Measurements from ENCODE around the gene HDAC7. TPM values are rescaled to one million over a fixed set of nuclear protein-coding genes. Genes with fewer than 3 reads are reported as not detected.

HDAC7 gene
- total RNA-seq, 1 donor from 2014 or later: 7.1 TPM

- Histone ChIP-seq H3K36me3 (ENCODE audit: control insufficient read depth, insufficient read depth, low read length) (peaks cover 5% of the 10 kb centered on the region), H3K4me3 (ENCODE audit: low read depth, low read length) (no peak overlapping the region)
- no peak for FAIRE-seq
Observed at GRCh38 chr12:47863985-47864384, 44.3 kb upstream of the HDAC7 start.

DNA sequence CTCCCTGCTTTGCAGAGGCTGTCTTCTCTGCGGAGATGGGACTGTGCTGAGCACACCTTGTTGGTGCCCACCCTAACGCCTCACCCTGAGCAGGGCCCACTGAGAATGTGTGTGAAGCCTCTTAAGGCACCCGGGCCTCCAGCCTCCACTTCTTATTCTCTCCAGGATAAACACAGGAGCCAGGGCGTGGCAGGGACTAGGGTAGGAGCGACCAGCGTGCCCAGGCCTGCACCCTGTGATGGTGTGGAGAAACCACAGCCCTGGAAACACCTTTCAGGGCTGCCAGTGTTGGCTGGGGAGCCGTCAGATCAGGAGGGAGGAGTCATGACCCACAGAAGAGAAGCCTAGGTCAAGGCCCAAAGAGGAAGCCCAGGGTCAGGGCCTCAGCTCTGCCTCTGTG lies 43.8 kb upstream of the HDAC7 start:
- no peaks in the 10 kb centered on the region for H3K27me3 ChIP-seq (ENCODE audit: control insufficient read depth, insufficient read depth, low read length)
- H3K4me3 ChIP-seq (ENCODE audit: low read depth, low read length): no peak overlapping the region
- FAIRE-seq (no peak), DNase-seq (ENCODE audit: low read depth) (peak; percentile 93)
- peaks cover 3% of the 10 kb centered on the region for H3K36me3 ChIP-seq (ENCODE audit: control insufficient read depth, insufficient read depth, low read length)
- TF ChIP-seq, protein P1, sequence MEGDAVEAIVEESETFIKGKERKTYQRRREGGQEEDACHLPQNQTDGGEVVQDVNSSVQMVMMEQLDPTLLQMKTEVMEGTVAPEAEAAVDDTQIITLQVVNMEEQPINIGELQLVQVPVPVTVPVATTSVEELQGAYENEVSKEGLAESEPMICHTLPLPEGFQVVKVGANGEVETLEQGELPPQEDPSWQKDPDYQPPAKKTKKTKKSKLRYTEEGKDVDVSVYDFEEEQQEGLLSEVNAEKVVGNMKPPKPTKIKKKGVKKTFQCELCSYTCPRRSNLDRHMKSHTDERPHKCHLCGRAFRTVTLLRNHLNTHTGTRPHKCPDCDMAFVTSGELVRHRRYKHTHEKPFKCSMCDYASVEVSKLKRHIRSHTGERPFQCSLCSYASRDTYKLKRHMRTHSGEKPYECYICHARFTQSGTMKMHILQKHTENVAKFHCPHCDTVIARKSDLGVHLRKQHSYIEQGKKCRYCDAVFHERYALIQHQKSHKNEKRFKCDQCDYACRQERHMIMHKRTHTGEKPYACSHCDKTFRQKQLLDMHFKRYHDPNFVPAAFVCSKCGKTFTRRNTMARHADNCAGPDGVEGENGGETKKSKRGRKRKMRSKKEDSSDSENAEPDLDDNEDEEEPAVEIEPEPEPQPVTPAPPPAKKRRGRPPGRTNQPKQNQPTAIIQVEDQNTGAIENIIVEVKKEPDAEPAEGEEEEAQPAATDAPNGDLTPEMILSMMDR (IDR thresholded peaks at IDR 0.05; ENCODE audit: insufficient read depth, low read length, severe bottlenecking): no peak

More at GRCh38 chr12:47863985-47864384, 44.3 kb upstream of the HDAC7 start:
- TF ChIP-seq, protein P1 (IDR thresholded peaks at IDR 0.05; ENCODE audit: insufficient read depth, low read length, severe bottlenecking): no peak
- H3K27me3 ChIP-seq (ENCODE audit: control insufficient read depth, insufficient read depth, low read length): no peaks in the 10 kb centered on the region
- DNase-seq (ENCODE audit: low read depth): peak; percentile 66

- Histone ChIP-seq H3K27me3 (ENCODE audit: control insufficient read depth, insufficient read depth, low read length) (no peaks in the 10 kb centered on the region), H3K36me3 (ENCODE audit: control insufficient read depth, insufficient read depth, low read length) (peaks cover 3% of the 10 kb centered on the region), H3K4me3 (ENCODE audit: low read depth, low read length) (no peak overlapping the region)
- DNase-seq (ENCODE audit: low read depth) (no peak), FAIRE-seq (no peak)
- TF ChIP-seq, protein P1 (IDR thresholded peaks at IDR 0.05; ENCODE audit: insufficient read depth, low read length, severe bottlenecking): no peak
Observed at GRCh38 chr12:47862881-47863280, 43.2 kb upstream of the HDAC7 start.

DNA sequence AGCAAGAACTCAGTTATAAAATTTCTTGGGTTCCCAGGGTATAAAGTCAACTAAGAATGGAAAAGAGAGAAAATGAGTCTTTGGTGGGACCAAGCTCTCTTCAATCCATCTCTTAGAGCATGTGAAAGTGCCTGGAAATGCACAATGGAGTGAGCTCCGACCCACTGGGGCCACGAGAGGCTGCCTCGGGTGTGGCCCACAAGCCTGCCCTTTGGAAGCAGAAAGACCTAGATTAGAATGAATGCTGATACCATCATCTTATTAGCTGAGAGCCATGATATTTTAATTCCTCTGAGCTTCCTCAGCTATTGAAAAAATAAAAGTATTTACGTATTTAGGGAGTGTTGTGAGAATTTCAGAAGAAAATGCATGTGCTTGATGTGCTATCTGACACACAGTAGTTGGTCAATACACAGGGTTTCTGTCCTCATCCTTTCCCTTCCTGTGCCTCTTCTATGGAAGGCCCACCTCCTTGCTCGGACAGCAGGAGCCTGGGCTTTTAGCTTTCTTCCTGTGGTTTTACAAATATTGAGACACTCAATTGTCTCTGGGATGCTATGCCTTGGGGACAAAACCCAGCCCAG lies 42.6 kb upstream of the HDAC7 start:
- Histone ChIP-seq H3K27me3 (ENCODE audit: control insufficient read depth, insufficient read depth, low read length) (no peaks in the 10 kb centered on the region), H3K36me3 (ENCODE audit: control insufficient read depth, insufficient read depth, low read length) (peaks cover 5% of the 10 kb centered on the region), H3K4me3 (ENCODE audit: low read depth, low read length) (no peak overlapping the region)
- FAIRE-seq: no peak
- no peak for DNase-seq (ENCODE audit: low read depth)
- TF ChIP-seq, protein P1 (IDR thresholded peaks at IDR 0.05; ENCODE audit: insufficient read depth, low read length, severe bottlenecking): no peak

DNA sequence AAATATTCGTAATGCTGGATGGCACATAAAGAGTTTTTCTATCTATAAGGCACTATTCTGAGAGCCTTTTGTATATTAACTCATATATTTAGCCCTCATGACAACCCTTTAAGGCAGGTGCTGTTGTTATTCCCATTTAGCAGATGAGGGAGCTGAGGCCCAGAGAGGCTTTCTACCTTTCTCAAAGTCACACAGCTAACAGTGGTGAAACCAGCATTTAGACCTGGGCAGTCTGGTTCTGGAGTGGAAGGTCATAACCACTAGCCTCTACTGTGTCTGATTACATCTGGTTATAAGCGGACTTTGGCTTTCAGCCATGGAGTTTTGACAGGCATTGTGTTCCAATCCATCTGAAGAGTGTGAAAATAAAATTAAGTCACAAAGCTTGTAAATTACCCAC lies 41.2 kb upstream of the HDAC7 start:
- H3K36me3 ChIP-seq (ENCODE audit: control insufficient read depth, insufficient read depth, low read length): peaks cover 10% of the 10 kb centered on the region
- FAIRE-seq (no peak), DNase-seq (ENCODE audit: low read depth) (no peak)
- no peaks in the 10 kb centered on the region for H3K27me3 ChIP-seq (ENCODE audit: control insufficient read depth, insufficient read depth, low read length)
- TF ChIP-seq, protein P1 (IDR thresholded peaks at IDR 0.05; ENCODE audit: insufficient read depth, low read length, severe bottlenecking): no peak
- H3K4me3 ChIP-seq (ENCODE audit: low read depth, low read length): no peak overlapping the region

DNA sequence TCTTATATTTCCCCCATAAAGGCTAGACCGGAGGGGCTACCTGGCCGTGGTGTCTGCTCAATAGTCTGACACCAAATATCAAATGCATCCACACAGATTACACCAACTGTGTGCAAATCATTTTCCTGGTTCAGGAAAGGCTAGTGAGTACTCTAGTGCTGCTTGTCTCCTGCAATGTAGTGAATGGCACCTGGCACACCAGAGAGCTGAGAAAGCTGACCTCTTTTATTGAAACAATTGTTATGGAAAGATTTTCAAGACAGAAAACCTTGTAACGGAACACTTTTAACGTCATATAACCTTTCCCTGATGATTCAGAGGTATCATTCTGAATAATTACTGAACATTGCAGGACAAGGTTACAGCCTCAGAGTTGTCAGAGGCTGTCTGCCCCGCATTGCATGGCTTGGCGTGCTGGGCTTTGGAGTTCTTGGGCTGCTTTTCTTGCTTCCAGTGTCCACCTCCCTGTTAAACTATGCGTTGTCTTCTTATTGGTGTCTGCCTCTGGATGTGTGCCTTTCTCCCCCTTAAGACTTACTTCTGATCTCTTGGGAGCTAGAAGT lies 40.7 kb upstream of the HDAC7 start:
- no peak for DNase-seq (ENCODE audit: low read depth)
- no peak overlapping the region for H3K4me3 ChIP-seq (ENCODE audit: low read depth, low read length)
- TF ChIP-seq, protein P1 (IDR thresholded peaks at IDR 0.05; ENCODE audit: insufficient read depth, low read length, severe bottlenecking): no peak
- no peak for FAIRE-seq
- peaks cover 12% of the 10 kb centered on the region for H3K36me3 ChIP-seq (ENCODE audit: control insufficient read depth, insufficient read depth, low read length)
- H3K27me3 ChIP-seq (ENCODE audit: control insufficient read depth, insufficient read depth, low read length): no peaks in the 10 kb centered on the region
